ENCODE measurements around the gene TERT. TPM values are rescaled to one million over a fixed set of nuclear protein-coding genes. Genes with fewer than 3 reads are reported as not detected.

The TERT gene
- total RNA-seq, 1 experiment from 2014 or later: 6.1 TPM

DNA sequence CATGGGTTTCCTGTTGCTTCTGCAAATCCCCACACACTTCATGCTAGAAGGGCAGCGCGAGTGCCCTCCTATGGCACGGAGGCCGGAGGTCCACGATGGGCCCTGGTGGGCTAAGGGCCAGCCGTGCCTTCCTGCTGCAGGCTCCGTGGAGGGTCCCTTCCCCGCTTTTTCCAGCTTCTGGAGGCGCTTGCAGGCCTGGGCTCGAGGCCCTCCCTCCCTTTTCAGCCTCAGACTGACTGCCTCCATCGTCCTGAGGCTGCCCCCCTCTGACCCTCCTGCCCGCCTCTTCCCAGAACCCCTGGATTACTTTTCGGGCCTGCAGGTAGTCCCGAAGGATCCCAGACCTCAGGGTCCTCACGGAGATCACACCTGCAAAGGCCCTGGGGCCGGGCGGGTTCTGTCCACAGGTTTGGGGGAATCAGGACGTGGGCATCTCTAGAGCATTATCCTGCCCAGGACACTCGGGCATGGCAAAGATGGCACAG is 3.2 kb upstream of the TERT start:
- no peaks in the 10 kb centered on the region for H3K27me3 ChIP-seq (replicated peaks; ENCODE audit: control insufficient read depth, insufficient read depth, low read length)
- DNase-seq: peak in 1 of 2 experiments; percentile 12
- Mint-ChIP-seq H3K27ac (ENCODE audit: unreplicated experiment) (no peak overlapping the region), H3K27me3 (ENCODE audit: insufficient read depth, unreplicated experiment) (no peaks in the 10 kb centered on the region), H3K4me1 (ENCODE audit: low read depth, unreplicated experiment) (no peaks in the 10 kb centered on the region), H3K36me3 (ENCODE audit: insufficient read depth, unreplicated experiment) (no peaks in the 10 kb centered on the region), H3K4me3 (ENCODE audit: unreplicated experiment) (no peak overlapping the region), H3K9me3 (ENCODE audit: unreplicated experiment) (no peaks in the 10 kb centered on the region)
- intact Hi-C loops (cut with micrococcal nuclease; ENCODE audit: unreplicated experiment): no loop called here
- ChIA-PET CTCF (no interaction called here), POLR2A (no interaction called here)
- peaks cover 6% of the 10 kb centered on the region for H3K4me1 ChIP-seq
- no peaks in the 10 kb centered on the region; the same call in 1 of the 2 replicates for H3K9me3 ChIP-seq
- TF ChIP-seq CTCF (IDR thresholded peaks at IDR 0.05; ENCODE audit: insufficient read depth in 1 of 2, low read depth in 1 of 2, low read length in 1 of 2, severe bottlenecking in 1 of 2, unreplicated experiment in 1 of 2): no peak
- H3K36me3 ChIP-seq (ENCODE audit: control insufficient read depth, insufficient read depth, low read length): no peaks in the 10 kb centered on the region
- BruUV-seq (replicated peaks): no TSS peak
- no peak overlapping the region for H3K4me3 ChIP-seq (ENCODE audit: low read depth, low read length)

- DNase-seq: no peak
- Histone ChIP-seq H3K9me3 (no peaks in the 10 kb centered on the region), H3K4me1 (peaks cover 6% of the 10 kb centered on the region), H3K36me3 (ENCODE audit: control insufficient read depth, insufficient read depth, low read length) (no peaks in the 10 kb centered on the region), H3K27me3 (replicated peaks; ENCODE audit: control insufficient read depth, insufficient read depth, low read length) (no peaks in the 10 kb centered on the region), H3K4me3 (ENCODE audit: low read depth, low read length) (no peak overlapping the region)
- no peak overlapping the region for H3K4me3 Mint-ChIP-seq (ENCODE audit: unreplicated experiment)
- no TSS peak for BruUV-seq (replicated peaks)
- CTCF ChIA-PET: no interaction called here
- TF ChIP-seq CTCF (IDR thresholded peaks at IDR 0.05; ENCODE audit: insufficient read depth in 1 of 2, low read depth in 1 of 2, low read length in 1 of 2, severe bottlenecking in 1 of 2, unreplicated experiment in 1 of 2): no peak
- H3K9me3 Mint-ChIP-seq (ENCODE audit: unreplicated experiment): no peaks in the 10 kb centered on the region
- H3K36me3 Mint-ChIP-seq (ENCODE audit: insufficient read depth, unreplicated experiment): no peaks in the 10 kb centered on the region
- intact Hi-C loops (cut with micrococcal nuclease; ENCODE audit: unreplicated experiment): no loop called here
- no peak overlapping the region for H3K27ac Mint-ChIP-seq (ENCODE audit: unreplicated experiment)
- POLR2A ChIA-PET: no interaction called here
- no peaks in the 10 kb centered on the region for H3K4me1 Mint-ChIP-seq (ENCODE audit: low read depth, unreplicated experiment)
- H3K27me3 Mint-ChIP-seq (ENCODE audit: insufficient read depth, unreplicated experiment): no peaks in the 10 kb centered on the region
These were observed 2.4 kb upstream of the TERT start for GRCh38 chr5:1297243-1297642.

DNA sequence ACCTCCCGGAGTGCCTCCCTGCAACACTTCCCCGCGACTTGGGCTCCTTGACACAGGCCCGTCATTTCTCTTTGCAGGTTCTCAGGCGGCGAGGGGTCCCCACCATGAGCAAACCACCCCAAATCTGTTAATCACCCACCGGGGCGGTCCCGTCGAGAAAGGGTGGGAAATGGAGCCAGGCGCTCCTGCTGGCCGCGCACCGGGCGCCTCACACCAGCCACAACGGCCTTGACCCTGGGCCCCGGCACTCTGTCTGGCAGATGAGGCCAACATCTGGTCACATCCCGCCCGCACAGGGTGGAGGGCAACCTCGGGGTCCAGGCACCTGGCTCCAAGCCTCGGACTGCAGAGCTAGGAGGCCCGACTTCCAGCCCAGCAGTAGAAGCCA is 776 bp upstream of the TERT start:
- no peak for TF ChIP-seq CTCF (IDR thresholded peaks at IDR 0.05; ENCODE audit: insufficient read depth in 1 of 2, low read depth in 1 of 2, low read length in 1 of 2, severe bottlenecking in 1 of 2, unreplicated experiment in 1 of 2)
- Mint-ChIP-seq H3K4me1 (ENCODE audit: low read depth, unreplicated experiment) (no peaks in the 10 kb centered on the region), H3K9me3 (ENCODE audit: unreplicated experiment) (no peaks in the 10 kb centered on the region), H3K27me3 (ENCODE audit: insufficient read depth, unreplicated experiment) (no peaks in the 10 kb centered on the region), H3K4me3 (ENCODE audit: unreplicated experiment) (no peak overlapping the region), H3K27ac (ENCODE audit: unreplicated experiment) (no peak overlapping the region), H3K36me3 (ENCODE audit: insufficient read depth, unreplicated experiment) (no peaks in the 10 kb centered on the region)
- Histone ChIP-seq H3K27me3 (replicated peaks; ENCODE audit: control insufficient read depth, insufficient read depth, low read length) (no peaks in the 10 kb centered on the region), H3K4me3 (ENCODE audit: low read depth, low read length) (no peak overlapping the region), H3K36me3 (ENCODE audit: control insufficient read depth, insufficient read depth, low read length) (no peaks in the 10 kb centered on the region), H3K9me3 (no peaks in the 10 kb centered on the region), H3K4me1 (peaks cover 6% of the 10 kb centered on the region)
- CTCF ChIA-PET: no interaction called here
- POLR2A ChIA-PET: no interaction called here
- BruUV-seq (replicated peaks): no TSS peak
- intact Hi-C loops (cut with micrococcal nuclease; ENCODE audit: unreplicated experiment): no loop called here
- peak in 1 of 2 experiments; percentile 32 for DNase-seq

All from Caco-2 (cell line).